ENCODE measurements around the gene NT5C1A.

The NT5C1A gene

DNA sequence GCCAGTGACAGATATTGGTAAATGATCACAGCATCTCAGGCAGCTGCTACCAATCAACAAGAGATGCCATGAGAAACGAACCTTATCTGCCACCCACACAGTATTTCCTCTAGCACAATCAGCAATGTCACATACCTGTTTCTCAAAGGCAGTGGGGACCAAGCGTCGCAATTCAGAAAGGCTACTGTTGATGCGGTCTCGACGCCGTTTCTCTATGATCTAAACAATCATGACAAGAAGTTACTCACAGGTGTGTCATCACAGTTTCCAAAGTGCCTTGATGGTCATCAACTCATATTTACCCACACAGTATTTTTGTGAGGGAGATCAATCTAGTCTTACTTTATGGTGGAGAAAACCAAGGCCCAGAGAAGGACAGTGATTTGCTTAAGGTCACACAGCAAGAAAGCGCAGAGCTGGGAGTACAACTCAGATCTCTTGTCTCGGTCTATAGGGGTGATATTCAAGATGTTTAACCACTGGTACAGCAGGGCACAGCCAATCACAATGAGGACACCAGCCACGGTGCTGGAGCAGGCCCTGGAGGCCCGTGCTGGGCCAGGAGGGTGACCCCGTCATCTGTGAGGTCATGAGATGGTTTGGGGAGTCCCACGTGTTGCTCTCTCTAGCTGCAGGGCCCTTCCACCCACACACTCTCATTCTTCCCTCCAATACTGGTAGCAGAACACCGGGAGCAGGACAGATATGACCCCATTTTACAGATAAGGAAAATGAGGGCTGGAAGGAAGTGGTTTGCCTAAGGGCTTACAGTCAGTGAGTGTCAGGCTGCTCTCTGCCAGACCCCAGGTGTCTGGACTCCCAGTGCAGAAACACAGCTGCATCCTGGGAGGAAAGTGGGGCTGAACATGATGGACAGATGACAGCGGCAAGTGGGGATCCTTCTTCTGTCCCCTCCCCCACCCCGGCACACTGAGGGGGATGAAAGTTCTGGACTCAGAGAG, 40.3 kb downstream of the NT5C1A start:
- no peak overlapping the region for H3K4me3 ChIP-seq (ENCODE audit: low read depth, low read length)
- ChIA-PET CTCF (interaction anchor here (0.9 to 5.3 kb wide), 7 partner anchors 9 to 27 kb away, joined by 3 to 42 read pairs (median 9); no protein-coding TSS in a partner anchor), POLR2A (no interaction called here)
- TF ChIP-seq, protein P1, sequence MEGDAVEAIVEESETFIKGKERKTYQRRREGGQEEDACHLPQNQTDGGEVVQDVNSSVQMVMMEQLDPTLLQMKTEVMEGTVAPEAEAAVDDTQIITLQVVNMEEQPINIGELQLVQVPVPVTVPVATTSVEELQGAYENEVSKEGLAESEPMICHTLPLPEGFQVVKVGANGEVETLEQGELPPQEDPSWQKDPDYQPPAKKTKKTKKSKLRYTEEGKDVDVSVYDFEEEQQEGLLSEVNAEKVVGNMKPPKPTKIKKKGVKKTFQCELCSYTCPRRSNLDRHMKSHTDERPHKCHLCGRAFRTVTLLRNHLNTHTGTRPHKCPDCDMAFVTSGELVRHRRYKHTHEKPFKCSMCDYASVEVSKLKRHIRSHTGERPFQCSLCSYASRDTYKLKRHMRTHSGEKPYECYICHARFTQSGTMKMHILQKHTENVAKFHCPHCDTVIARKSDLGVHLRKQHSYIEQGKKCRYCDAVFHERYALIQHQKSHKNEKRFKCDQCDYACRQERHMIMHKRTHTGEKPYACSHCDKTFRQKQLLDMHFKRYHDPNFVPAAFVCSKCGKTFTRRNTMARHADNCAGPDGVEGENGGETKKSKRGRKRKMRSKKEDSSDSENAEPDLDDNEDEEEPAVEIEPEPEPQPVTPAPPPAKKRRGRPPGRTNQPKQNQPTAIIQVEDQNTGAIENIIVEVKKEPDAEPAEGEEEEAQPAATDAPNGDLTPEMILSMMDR (IDR thresholded peaks at IDR 0.05; ENCODE audit: insufficient read depth, low read length, missing control alignments), result no peak
- no peak for DNase-seq (ENCODE audit: low read depth, low spot score)

DNA sequence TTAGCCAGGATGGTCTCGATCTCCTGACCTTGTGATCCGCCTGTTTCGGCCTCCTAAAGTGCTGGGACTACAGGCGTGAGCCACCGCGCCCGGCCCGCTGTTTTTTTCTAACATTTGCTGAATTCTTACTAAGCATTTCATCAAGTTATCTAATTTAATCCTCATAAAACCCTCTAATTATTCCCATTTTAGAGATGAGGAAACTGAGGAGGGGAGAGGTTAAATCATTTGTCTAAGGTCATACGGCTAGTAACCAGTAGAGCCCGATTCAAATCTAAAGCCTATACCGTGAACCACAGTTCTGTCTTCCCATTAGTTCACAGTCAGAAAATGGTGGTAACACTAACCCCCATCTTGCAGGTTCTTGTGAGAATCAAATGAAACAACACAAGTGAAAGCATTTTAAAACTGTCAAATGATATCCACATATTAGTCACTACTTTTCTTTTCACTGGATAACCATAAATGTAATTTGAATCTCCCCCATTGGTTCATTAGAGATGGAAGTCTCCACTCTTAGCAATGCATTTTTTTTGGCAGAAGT, 43.0 kb downstream of the NT5C1A start:
- POLR2A ChIA-PET, result no interaction called here
- TF ChIP-seq, protein P1 (IDR thresholded peaks at IDR 0.05; ENCODE audit: insufficient read depth, low read length, missing control alignments), result no peak

DNA sequence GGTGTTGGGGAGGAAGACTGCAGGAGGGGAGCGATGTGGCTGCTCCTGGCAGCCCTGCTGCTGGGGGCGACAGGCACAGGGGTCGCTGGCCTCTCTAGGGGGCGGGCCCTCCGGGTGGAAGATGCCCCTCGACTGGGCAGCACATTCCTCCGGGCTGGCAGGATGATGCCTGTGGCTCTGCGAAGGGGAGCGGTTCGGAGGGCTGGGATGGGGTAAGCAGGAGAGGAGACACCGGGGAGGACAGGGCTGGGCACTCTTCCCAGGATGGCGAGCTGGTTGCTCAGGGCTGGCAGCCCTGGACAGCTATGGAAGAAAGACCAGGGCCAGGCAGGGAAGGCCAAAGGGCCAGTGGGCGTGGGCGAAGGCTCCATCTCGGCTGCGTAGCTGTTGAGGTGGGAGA, 45.3 kb downstream of the NT5C1A start:
- no peak for DNase-seq (ENCODE audit: low read depth, low spot score)

More for the DNA sequence above, 43.0 kb downstream of the NT5C1A start:
- CTCF ChIA-PET, result no interaction called here
- DNase-seq (ENCODE audit: low read depth, low spot score), result no peak
- H3K4me3 ChIP-seq (ENCODE audit: low read depth, low read length), result no peak overlapping the region

DNA sequence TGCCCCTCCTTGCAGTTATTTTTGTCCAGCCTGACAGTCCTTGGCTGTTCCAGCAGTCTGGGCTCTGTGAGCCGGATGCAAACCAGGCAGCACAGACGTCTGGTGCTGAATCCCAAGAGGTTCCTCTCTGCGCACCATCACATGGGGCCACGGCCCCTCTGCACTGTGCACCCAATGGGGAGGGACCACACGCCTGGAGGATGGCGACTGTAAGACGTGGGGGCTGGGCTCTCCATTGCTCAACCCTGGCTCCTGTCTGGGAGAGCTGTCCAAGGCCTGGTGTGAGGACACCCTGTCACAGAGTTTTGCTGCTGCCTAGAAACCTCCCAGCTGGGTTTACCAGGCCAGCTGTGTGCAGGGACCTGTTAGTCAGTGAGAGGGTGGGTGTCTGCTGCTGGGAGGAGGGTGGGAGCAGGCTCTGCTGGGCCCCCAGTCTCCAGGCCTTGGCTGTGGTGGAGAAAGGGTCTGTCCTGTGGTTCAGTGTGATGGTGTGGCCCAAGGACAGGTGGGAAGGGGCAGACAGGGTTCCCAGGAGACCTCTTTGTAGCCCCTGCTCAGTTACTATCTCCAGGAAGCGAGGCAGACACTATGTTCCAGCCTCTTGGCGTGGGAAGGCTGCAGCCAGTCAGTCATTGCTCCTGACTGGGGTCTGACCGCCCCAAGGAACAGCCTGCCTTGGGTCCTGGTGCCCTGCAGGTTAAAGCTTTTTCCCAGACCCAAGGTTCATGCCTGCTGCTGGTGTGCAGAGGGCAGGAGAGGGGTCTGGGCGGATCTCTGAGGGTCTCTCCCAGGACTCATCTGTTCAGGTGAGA, 46.2 kb downstream of the NT5C1A start:
- H3K4me3 ChIP-seq (ENCODE audit: low read depth, low read length), result no peak overlapping the region
- TF ChIP-seq, protein P1 (IDR thresholded peaks at IDR 0.05; ENCODE audit: insufficient read depth, low read length, missing control alignments), result no peak
- no peak for DNase-seq (ENCODE audit: low read depth, low spot score)
- ChIA-PET POLR2A (no interaction called here), CTCF (interaction anchor here (1.1 to 12.8 kb wide), 5 partner anchors 15 to 30 kb away, joined by 3 to 102 read pairs (median 8); no protein-coding TSS in a partner anchor)

More for the DNA sequence above, 45.3 kb downstream of the NT5C1A start:
- POLR2A ChIA-PET, result no interaction called here
- CTCF ChIA-PET, result interaction anchor here (1.1 to 2.4 kb wide), 3 partner anchors 12 to 20 kb away, joined by 3 to 13 read pairs (median 8); no protein-coding TSS in a partner anchor
- TF ChIP-seq, protein P1 (IDR thresholded peaks at IDR 0.05; ENCODE audit: insufficient read depth, low read length, missing control alignments), result no peak
- no peak overlapping the region for H3K4me3 ChIP-seq (ENCODE audit: low read depth, low read length)

DNA sequence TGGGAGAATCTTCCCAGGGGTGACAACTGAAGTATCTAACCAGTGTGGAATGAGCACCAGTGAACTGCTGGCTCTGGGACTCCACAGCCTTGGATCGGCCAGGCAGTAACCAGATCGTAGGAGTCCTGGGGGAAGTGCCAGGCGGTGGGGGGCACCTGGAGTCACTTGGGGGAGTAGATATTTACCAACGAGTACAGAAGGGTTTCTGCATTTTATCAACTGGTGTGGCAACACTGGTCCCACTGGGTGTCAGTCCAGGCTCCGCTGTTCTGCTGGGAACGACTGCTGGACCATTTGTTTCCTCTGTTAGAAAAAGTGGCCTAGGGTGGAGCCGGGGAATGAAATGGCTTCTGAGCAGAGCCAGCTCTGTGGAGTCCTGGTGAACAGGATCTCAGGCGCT, 46.9 kb downstream of the NT5C1A start:
- ChIA-PET POLR2A (no interaction called here), CTCF (interaction anchor here (1.1 to 12.8 kb wide), 3 partner anchors 15 to 30 kb away, joined by 3 to 102 read pairs (median 5); no protein-coding TSS in a partner anchor)
- TF ChIP-seq, protein P1 (IDR thresholded peaks at IDR 0.05; ENCODE audit: insufficient read depth, low read length, missing control alignments), result no peak
- no peak for DNase-seq (ENCODE audit: low read depth, low spot score)
- H3K4me3 ChIP-seq (ENCODE audit: low read depth, low read length), result no peak overlapping the region

Measured in AG04449 (cell line).